Panc1 (cell line): ENCODE data around the gene SPECC1L. TPM values are rescaled to one million over a fixed set of nuclear protein-coding genes. Genes with fewer than 3 reads are reported as not detected.
"Not testable (repeated sequence)": the region's sequence is repeated elsewhere in the genome, so short reads cannot be mapped to it uniquely, and the experiment has no call there.

ENCODE experiments used
- ATAC-seq: fragments of 200-7000 bp; cut with Tn5 transposase; 2 replicates; pipeline ENCODE4 v1.9.1; 2020; ENCODE audit warnings: mild to moderate bottlenecking, moderate library complexity
- BruUV-seq: library from RNA; stranded (reverse); fragments of 400-500 nt; replicated peaks from 2 replicates; lab custom pipeline; 2021; lab: Mats Ljungman, UMichigan
- CTCF ChIA-PET: fragments of 300-600 bp; sonication (Branson Sonifier 250); formaldehyde crosslinking; loops from one replicate; lab custom pipeline; 2022; ENCODE audit warnings: antibody characterized with exemption; lab: Charles Lee
- POLR2A ChIA-PET: fragments of 300-600 bp; sonication (Branson Sonifier 250); formaldehyde crosslinking; loops from one replicate; lab custom pipeline; 2022; ENCODE audit warnings: antibody characterized with exemption; lab: Charles Lee
- DNase-seq: peaks from one replicate; pipeline ENCODE4 v3.0.0-alpha.2; 2010; ENCODE audit warnings: low read depth, low spot score
- H3K27ac ChIP-seq: 2 replicates; pipeline ENCODE4 v1.5.1; 2011; ENCODE audit warnings: mild to moderate bottlenecking, low read length, inconsistent platforms
- H3K27me3 ChIP-seq: fragments of 200-500 bp; sonication (Bioruptor generic); 2 replicates; pipeline ENCODE4 v1.6.0; 2014; ENCODE audit warnings: low read length, inconsistent platforms; ENCODE audit not compliant: control insufficient read depth, insufficient read depth
- H3K36me3 ChIP-seq: fragments of 200-500 bp; sonication (Bioruptor generic); 2 replicates; pipeline ENCODE4 v1.5.1; 2014; ENCODE audit warnings: inconsistent platforms, mild to moderate bottlenecking, low read length, moderate library complexity; ENCODE audit not compliant: control insufficient read depth, insufficient read depth
- H3K4me1 ChIP-seq: 2 replicates; pipeline ENCODE4 v1.5.1; 2011; ENCODE audit warnings: inconsistent platforms, mild to moderate bottlenecking, low read length, moderate library complexity; ENCODE audit not compliant: control insufficient read depth, insufficient read depth
- H3K4me3 ChIP-seq, 2 experiments: 2 replicates each; pipeline ENCODE4 v1.5.1; 2011 to 2012; ENCODE audit warnings: low read depth in 2 of 2, low read length in 2 of 2, mild to moderate bottlenecking in 2 of 2, inconsistent platforms in 1 of 2, moderate library complexity in 1 of 2
- H3K9me3 ChIP-seq: fragments of 200-500 bp; sonication (Bioruptor generic); 2 replicates; pipeline ENCODE4 v1.5.1; 2014; ENCODE audit warnings: low read depth, mild to moderate bottlenecking, inconsistent platforms, low read length, moderate library complexity; ENCODE audit not compliant: control insufficient read depth, insufficient read depth
- CTCF ChIP-seq: fragments of 450-650 bp; IDR thresholded peaks from 2 replicates; pipeline ENCODE4 v1.5.1; 2017; ENCODE audit warnings: mild to moderate bottlenecking
- POLR2AphosphoS5 ChIP-seq: IDR thresholded peaks from 2 replicates; pipeline ENCODE4 v1.6.1; 2012; ENCODE audit warnings: mild to moderate bottlenecking, low read depth, low read length, moderate library complexity
- REST ChIP-seq, 2 experiments: IDR thresholded peaks; 2 replicates each; pipeline ENCODE4 v1.6.1; 2011 to 2012; ENCODE audit warnings: low read depth in 2 of 2, control low read depth in 1 of 2, low read length in 1 of 2, mild to moderate bottlenecking in 1 of 2, moderate library complexity in 1 of 2; ENCODE audit not compliant: insufficient read depth in 1 of 2
- SIN3A ChIP-seq: IDR thresholded peaks from 2 replicates; pipeline ENCODE4 v1.6.1; 2012; ENCODE audit warnings: low read depth, mild to moderate bottlenecking, low read length, moderate library complexity, borderline replicate concordance; ENCODE audit not compliant: insufficient read depth
- TCF7L2 ChIP-seq: IDR thresholded peaks from 2 replicates; pipeline ENCODE4 v1.6.1; 2011; ENCODE audit warnings: mild to moderate bottlenecking, low read depth, low read length, inconsistent platforms
- in situ Hi-C: cut with HindIII; loops from 2 replicates; pipeline ENCODE4 v1.10.0; 2016; ENCODE audit warnings: low sequenced_read_pairs, low pct_unique_long_range_greater_than_20kb
- intact Hi-C: fragments of 100-400 bp; cut with micrococcal nuclease; formaldehyde crosslinking; loops from one replicate; pipeline ENCODE4 v1.10.0; 2022; ENCODE audit not compliant: unreplicated experiment
- total RNA-seq: library from RNA; stranded (reverse); gene quantifications from one replicate; pipeline ENCODE4 v1.2.1, GENCODE V29; 2021; ENCODE audit not compliant: unreplicated experiment

SPECC1L gene
- total RNA-seq, 1 experiment from 2014 or later = 43.3 TPM

- H3K27me3 ChIP-seq, H3K9me3 ChIP-seq, ATAC-seq, intact Hi-C loops, H3K27ac ChIP-seq, BruUV-seq, POLR2A ChIA-PET, in situ Hi-C loops, H3K36me3 ChIP-seq, H3K4me3 ChIP-seq, DNase-seq: not testable (repeated sequence)
- CTCF ChIA-PET = interaction anchor here (0.6 kb wide), 1 partner anchor 119 kb away, joined by 4 read pairs; no protein-coding TSS in a partner anchor
- H3K4me1 ChIP-seq = peaks cover 23% of the 10 kb centered on the region
Observed at GRCh38 chr22:24287801-24288200, 17.2 kb downstream of the SPECC1L start.

- no TSS peak for BruUV-seq
- Histone ChIP-seq H3K27me3 (no peaks in the 10 kb centered on the region), H3K36me3 (no peaks in the 10 kb centered on the region), H3K4me3 (no peak overlapping the region), H3K9me3 (no peaks in the 10 kb centered on the region), H3K27ac (peak overlapping the region; percentile 14), H3K4me1 (peaks cover 23% of the 10 kb centered on the region)
- TF ChIP-seq REST (IDR thresholded peaks at IDR 0.05; ENCODE audit: insufficient read depth in 1 of 2, low read depth in 2 of 2, low read length in 1 of 2) (no peak), CTCF (no peak), POLR2AphosphoS5 (no peak), TCF7L2 (no peak), SIN3A (no peak)
- ATAC-seq (no peak), DNase-seq (no peak)
- intact Hi-C loops = no loop called here
- CTCF ChIA-PET = no interaction called here
- POLR2A ChIA-PET = interaction anchor here (0.6 kb wide), 1 partner anchor 271 kb away, joined by 3 read pairs; no protein-coding TSS in a partner anchor
- in situ Hi-C loops = no loop called here
Observed at GRCh38 chr22:24289114-24289513, 18.5 kb downstream of the SPECC1L start.

GRCh38 chr22:24289741-24290163 lies 19.1 kb downstream of the SPECC1L start:
- intact Hi-C loops (no loop called here), in situ Hi-C loops (no loop called here)
- CTCF ChIA-PET = no interaction called here
- H3K4me3 ChIP-seq = no peak overlapping the region
- H3K27ac ChIP-seq = peak overlapping the region; percentile 14
- no TSS peak for BruUV-seq
- H3K36me3 ChIP-seq = no peaks in the 10 kb centered on the region
- POLR2A ChIA-PET = no interaction called here
- H3K9me3 ChIP-seq = no peaks in the 10 kb centered on the region
- TF ChIP-seq REST (IDR thresholded peaks at IDR 0.05; ENCODE audit: insufficient read depth in 1 of 2, low read depth in 2 of 2, low read length in 1 of 2) = no peak
- TF ChIP-seq SIN3A = no peak
- TF ChIP-seq TCF7L2 = no peak
- no peak for TF ChIP-seq POLR2AphosphoS5
- no peak for TF ChIP-seq CTCF
- H3K4me1 ChIP-seq = peaks cover 23% of the 10 kb centered on the region
- peak; percentile 59 for ATAC-seq
- H3K27me3 ChIP-seq = no peaks in the 10 kb centered on the region
- DNase-seq = no peak
